ENCODE results near the gene RHAG.

DNA sequence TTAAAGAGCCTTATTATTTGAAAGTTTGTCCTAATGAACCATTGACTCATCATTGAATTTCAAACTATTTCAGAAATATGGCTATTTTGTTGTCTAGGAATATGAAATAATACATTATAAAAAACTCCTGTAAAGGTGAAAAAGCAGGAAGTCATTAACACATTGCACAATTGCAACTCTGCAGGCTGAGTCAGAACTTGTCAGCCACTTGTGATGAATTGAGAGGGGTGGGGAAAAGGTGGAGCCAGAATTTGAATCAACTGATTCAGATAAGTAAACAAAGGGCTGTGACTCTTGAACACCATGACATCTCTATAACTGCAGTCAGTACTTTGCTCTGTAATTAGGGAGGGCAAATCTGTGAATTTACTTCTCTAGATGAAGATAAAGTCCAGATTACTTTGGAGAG is 80.2 kb downstream of the RHAG start:
- TF ChIP-seq, protein P1, sequence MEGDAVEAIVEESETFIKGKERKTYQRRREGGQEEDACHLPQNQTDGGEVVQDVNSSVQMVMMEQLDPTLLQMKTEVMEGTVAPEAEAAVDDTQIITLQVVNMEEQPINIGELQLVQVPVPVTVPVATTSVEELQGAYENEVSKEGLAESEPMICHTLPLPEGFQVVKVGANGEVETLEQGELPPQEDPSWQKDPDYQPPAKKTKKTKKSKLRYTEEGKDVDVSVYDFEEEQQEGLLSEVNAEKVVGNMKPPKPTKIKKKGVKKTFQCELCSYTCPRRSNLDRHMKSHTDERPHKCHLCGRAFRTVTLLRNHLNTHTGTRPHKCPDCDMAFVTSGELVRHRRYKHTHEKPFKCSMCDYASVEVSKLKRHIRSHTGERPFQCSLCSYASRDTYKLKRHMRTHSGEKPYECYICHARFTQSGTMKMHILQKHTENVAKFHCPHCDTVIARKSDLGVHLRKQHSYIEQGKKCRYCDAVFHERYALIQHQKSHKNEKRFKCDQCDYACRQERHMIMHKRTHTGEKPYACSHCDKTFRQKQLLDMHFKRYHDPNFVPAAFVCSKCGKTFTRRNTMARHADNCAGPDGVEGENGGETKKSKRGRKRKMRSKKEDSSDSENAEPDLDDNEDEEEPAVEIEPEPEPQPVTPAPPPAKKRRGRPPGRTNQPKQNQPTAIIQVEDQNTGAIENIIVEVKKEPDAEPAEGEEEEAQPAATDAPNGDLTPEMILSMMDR (conservative IDR thresholded peaks at IDR 0.05; ENCODE audit: low read depth in 2 of 2) = no peak
- TF ChIP-seq POLR2AphosphoS5 (IDR thresholded peaks at IDR 0.05; ENCODE audit: low read depth) (no peak), ZNF114 (CRISPR knock-in tag; IDR thresholded peaks at IDR 0.05) (no peak), REST (IDR thresholded peaks at IDR 0.05; ENCODE audit: unreplicated experiment) (no peak), EZH2phosphoT487 (IDR thresholded peaks at IDR 0.05; ENCODE audit: unreplicated experiment) (no peak), ZNF331 (CRISPR knock-in tag; IDR thresholded peaks at IDR 0.05; ENCODE audit: low read depth) (no peak), EZH2 (IDR thresholded peaks at IDR 0.05; ENCODE audit: low read depth, unreplicated experiment) (no peak), JUNB (IDR thresholded peaks at IDR 0.05; ENCODE audit: unreplicated experiment) (no peak), CREB1 (CRISPR knock-in tag; IDR thresholded peaks at IDR 0.05; ENCODE audit: low read depth) (no peak), NANOG (IDR thresholded peaks at IDR 0.05; ENCODE audit: borderline replicate concordance) (no peak), STAT1 (IDR thresholded peaks at IDR 0.05; ENCODE audit: unreplicated experiment) (no peak)
- TF ChIP-seq, protein P2, sequence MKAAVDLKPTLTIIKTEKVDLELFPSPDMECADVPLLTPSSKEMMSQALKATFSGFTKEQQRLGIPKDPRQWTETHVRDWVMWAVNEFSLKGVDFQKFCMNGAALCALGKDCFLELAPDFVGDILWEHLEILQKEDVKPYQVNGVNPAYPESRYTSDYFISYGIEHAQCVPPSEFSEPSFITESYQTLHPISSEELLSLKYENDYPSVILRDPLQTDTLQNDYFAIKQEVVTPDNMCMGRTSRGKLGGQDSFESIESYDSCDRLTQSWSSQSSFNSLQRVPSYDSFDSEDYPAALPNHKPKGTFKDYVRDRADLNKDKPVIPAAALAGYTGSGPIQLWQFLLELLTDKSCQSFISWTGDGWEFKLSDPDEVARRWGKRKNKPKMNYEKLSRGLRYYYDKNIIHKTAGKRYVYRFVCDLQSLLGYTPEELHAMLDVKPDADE (IDR thresholded peaks at IDR 0.05) = no peak

All from GM23338 (cell line).